NCI-H82 treated with DMSO at 0.1 percent for 48 hours (cell line): ENCODE measurements around the gene SERPINB2.
A peak's percentile ranks its signal among the peaks of the same experiment; 100 is the strongest.
"Not testable (repeated sequence)": the region's sequence is repeated elsewhere in the genome, so short reads cannot be mapped to it uniquely, and the experiment has no call there.

Experiments
- DNase-seq: peaks from one replicate; lab custom pipeline; 2025; ENCODE audit not compliant: unreplicated experiment; lab: John Stamatoyannopoulos, UW

Gene SERPINB2

DNA sequence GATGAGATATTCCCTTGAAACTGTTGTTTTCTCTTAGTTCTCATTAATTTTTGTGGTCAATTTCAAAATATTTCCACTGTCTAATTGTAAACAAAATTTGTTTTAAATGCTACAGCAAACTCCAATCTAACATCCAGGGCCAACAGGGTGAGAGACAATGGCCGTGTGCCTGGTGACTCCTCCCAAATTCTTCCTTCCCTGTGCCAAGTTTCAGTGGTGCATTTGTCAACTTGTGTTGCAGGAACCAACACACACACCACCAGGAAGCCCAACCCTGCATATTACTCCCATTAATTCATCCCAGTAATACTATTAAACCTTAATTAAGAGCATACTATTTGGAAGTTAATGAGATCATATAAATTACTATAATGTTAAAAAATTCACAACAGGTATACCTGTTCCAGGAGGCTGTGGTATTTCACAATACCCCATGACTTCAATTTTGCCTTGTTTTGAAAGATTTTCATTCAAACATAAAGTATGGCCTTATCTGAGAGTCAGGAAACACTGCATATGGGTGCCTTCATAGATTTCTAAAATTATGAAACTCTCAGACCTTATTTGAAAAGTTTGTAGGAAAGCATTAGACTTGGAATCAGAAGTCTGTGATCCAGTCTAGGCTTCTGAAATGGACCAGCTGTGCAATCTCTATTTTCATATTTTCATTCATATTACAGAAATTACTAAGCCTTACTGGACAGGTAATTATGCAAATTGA, 1.1 kb downstream of the SERPINB2 start:
- no peak for DNase-seq

DNA sequence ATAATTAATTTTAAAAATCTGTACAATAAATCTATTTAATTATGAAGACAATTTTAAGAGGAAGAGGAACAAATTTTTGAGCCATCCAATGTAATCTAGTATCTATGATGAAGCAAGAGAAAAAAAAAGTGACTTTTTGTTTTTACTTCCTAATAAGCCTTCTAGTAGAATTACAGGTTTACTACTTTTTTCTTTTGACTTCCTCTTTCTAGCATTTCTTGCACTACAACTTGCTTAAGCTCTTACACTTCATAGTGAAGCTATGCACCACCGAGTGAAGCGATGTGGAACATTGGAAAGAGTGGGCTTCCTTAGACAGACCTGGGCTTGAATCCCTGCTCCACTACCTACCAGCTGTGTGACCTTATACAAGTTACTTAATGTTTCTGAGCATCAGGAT, 2.1 kb downstream of the SERPINB2 start:
- DNase-seq, result no peak

DNA sequence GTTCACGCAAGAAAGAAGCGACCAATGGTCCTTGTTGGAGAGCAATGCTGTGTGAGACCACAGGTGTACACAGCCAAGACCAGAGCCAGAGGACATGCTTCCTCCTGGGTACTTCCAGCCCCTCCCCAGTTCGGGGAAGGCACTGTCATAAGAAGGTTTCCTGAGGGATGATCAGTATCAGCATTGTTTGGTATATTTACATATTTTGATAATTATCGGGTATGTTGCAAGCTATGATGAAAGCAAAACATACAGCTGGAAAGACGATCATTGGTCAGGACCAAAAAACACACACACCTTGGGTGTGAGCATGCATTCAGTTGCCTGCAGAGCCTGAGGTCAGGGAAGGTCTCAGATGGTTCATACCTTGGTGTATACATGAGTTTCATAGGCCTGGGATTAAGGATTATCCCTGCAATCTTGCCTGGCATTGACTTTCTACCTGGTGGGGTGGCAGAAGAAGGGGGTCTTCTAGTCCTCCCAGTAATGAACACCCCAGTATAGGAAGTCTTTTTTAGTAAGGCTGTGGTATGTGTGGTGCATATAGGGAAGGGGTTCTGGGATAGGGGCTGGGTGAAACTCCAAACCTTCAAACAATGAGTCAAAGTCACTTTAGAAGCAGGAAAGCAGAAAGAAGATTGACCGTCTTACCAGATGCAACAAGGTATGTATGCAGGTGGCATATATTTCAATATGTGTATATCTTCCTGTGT, 2.9 kb downstream of the SERPINB2 start:
- no peak for DNase-seq

DNA sequence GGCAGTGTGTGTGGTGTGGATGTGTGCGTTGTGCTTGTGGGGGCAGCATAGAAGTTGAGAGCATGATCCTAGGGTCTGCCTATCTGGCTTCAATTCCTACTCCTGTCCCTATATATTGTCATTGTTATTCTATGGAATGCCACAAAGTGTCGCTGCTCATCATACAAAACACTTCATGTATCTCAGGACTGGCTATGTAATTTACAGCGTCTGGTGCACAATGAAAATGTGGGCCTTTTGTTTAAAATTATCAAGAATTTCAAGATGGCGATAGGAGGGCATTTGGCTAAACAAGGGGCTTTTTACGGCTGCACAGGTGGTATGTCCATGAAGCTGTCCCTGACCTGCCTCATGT, 3.4 kb downstream of the SERPINB2 start:
- peak; percentile 46 for DNase-seq

GRCh38 chr18:63892566-63892965, 5.1 kb downstream of the SERPINB2 start:
- no peak for DNase-seq

DNA sequence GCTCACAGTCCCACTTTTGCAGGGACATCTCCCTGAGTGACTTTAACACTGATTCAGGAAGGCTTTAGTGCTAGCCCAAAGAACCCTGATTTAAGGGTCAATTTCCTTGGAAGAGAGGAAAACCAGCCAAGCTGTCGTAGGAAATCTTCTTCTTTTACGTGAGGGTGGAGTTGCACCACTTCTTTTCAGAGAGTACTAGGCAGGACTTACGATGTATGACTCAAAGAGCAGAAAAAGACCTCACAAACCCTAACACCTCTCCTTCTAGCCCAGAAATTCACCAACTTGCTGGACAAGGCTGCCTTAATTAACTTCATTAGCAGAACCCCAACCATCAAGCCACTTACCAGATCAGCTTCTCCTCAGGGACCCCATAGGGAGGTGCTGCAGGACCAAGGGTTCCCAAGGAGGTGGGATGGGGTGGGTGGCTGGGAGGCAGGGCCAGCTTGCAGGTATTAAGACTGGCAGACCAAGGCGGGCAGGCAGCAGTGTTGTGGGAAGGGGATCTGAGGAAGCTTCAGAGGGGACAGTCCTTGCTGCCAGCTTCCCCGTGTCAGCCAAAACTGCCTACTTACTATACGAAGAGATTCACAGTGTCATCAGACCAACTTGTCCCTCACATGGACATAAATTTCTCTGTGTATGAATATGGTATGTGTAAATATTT, 6.7 kb downstream of the SERPINB2 start:
- DNase-seq, result no peak

DNA sequence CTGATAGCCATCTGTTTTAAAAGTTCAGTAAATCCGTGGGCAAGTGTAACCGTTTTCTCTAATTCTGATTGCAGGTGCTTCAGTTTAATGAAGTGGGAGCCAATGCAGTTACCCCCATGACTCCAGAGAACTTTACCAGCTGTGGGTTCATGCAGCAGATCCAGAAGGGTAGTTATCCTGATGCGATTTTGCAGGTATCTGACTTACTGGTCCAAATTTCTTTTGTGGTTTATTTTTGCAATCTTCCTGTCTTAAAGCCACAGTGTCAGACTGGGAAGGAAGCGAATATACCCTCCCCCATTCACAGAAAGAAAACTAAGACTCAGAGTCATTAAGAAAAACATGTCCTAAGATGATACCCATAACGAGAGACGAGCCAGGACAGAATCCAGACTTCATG, 7.7 kb downstream of the SERPINB2 start:
- no peak for DNase-seq

GRCh38 chr18:63897072-63897471, 9.6 kb downstream of the SERPINB2 start:
- no peak for DNase-seq

DNA sequence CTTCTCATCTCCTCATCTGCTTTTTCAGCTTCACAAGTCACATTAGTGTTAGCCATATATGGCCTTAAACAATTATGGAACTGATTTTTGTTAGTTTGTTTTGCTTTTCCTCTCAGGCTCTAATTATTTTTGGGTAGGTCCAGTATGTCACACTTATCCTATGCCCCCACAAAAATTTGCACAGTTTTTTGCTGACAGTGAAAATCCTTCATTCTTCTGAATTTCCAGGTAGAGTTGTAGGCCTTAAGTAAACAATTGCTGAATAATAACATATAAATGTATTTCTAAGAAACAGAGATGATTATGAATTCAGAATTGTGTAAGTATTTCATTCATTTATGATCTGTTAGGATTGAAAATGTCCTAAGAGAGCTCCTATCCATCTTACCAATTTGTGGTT, 11.7 kb downstream of the SERPINB2 start:
- no peak for DNase-seq

DNA sequence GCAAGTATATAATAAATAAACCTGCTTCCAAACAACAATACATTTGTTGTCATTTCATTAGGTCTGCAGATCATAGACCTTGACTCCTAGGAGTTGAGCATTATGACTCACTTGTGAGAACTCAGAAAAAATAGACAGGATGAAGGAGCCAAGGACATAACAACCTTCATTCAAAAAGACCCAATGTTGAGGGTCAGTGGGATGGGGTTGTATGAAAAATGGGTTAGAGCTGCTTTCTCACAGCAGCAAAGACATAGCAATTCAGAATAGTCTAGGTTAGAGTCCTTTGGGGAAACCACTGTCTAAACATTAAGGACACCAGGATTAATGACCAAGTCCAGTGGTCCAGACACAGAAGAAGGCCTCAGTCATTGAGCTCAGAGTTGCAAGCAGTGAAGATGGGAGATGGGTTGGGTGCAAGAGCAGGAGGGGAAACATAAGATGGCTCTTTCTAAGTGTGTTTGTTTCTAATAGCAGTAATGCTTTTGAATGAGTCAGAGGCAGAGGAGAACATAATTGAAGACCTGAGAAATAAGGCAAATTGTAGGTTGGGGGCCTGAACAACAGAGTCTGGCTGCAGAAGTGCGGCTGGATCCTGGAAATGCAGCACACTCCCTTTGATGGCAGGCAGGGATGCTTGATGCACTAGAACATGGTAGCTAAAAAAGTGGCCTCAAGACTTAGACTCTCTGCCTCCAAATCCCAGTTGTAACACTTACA, 16.5 kb downstream of the SERPINB2 start:
- DNase-seq, result no peak

GRCh38 chr18:63904694-63905093, 17.2 kb downstream of the SERPINB2 start:
- no peak for DNase-seq

GRCh38 chr18:63905361-63905760, 17.9 kb downstream of the SERPINB2 start:
- DNase-seq, result no peak

- no peak for DNase-seq
These were observed 18.6 kb downstream of the SERPINB2 start for GRCh38 chr18:63906056-63906455.

GRCh38 chr18:63907664-63908063, 20.2 kb downstream of the SERPINB2 start, which contains the start of gene SERPINB10:
TSS of gene SERPINB10 (plus strand) at chr18:63907958. CDS start at chr18:63915511, 7,553 bp downstream.
- no peak for DNase-seq

GRCh38 chr18:63908858-63909257, 21.4 kb downstream of the SERPINB2 start:
- no peak for DNase-seq

DNA sequence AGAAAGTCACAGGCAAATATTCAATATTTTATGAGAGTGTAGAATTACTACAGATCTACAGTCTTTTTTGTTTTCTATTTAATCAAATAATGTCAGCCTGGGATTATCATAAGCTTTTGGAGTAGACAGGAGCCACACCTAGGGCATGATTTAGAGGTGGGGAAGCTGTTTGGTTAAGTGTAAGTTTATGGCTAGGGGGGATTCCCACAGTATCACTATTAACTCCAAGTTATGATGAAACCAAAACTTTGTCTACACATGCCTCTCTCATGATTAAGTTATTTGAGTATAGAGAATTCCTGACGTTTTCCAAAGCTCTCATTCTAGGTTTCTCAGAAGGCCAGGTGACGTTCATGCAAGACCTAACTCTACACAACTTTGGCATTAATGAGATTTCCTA, 22.4 kb downstream of the SERPINB2 start:
- DNase-seq, result no peak

DNA sequence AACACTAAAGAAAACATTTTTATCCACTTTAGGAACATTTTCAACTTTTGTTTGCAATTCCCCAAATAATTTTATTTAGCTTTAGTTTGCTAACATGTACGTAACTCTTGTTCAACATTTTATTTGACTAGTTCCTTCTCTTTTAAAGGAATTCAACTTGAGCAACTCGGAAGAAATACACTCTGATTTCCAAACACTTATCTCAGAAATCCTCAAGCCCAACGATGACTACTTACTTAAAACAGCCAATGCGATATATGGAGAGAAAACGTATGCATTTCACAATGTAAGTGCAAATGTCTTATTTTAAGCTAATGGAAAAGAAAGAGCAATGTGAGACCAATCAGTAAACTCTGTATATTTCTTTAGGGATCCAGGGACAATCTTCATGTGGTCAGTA, 30.3 kb downstream of the SERPINB2 start:
- no peak for DNase-seq

DNA sequence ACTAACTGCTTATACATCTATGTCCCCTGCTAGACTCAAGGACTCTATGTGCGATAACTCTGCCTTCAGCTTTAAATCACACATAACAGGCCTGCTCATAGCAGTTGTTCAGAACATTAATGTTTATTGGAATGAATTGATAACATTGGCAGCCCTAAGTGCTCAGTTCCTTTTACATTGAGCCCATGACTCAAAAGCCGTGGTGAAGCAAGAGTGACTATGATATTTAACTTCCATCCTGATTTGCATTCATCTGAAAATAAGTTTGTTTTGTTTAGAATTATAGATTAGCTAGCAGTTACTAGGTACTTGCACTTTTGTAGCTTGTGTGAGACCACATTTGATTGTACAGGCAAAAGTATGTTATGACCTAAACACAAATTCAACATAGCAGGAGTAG, 34.5 kb downstream of the SERPINB2 start:
- no peak for DNase-seq

GRCh38 chr18:63924551-63924950, 37.0 kb downstream of the SERPINB2 start:
- DNase-seq, result no peak

DNA sequence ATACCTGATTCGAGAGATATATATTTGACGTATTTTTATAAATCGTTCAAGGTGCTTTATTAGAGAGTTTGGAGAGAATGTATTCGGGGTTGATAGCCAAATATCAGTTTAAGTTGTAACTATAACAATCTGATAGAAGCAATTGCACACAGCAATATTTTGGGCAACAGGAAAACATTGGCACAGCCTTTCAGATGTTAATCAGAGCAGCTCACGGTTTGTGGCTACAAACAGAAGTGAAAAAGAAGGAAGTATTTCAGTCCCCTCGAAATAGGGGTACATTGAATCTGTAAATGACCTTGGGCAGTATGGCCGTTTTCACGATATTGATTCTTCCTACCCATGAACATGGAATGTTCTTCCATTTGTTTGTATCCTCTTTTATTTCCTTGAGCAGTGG, 40.8 kb downstream of the SERPINB2 start:
- DNase-seq, result no peak

- DNase-seq, result not testable (repeated sequence)
These were observed 41.9 kb downstream of the SERPINB2 start for GRCh38 chr18:63929369-63929768.
